IMR-90 (cell line): ENCODE measurements around the gene ZNF362.

Experiments
- BHLHE40 ChIP-seq: fragments of 150-350 bp; IDR thresholded peaks from 2 replicates; pipeline ENCODE4 v1.6.1; 2016; ENCODE audit warnings: mild to moderate bottlenecking, low read depth, low read length
- CTCF ChIP-seq: conservative IDR thresholded peaks from 2 replicates; pipeline ENCODE4 v1.5.1; 2012; ENCODE audit warnings: mild to moderate bottlenecking, low read depth, low read length, improper control_type of control experiment
- MAZ ChIP-seq: IDR thresholded peaks from 2 replicates; pipeline ENCODE4 v1.6.1; 2012; ENCODE audit warnings: low read depth, mild to moderate bottlenecking, low read length, improper control_type of control experiment, moderate library complexity, borderline replicate concordance
- MXI1 ChIP-seq: IDR thresholded peaks from 2 replicates; pipeline ENCODE4 v1.6.1; 2012; ENCODE audit warnings: low read depth, mild to moderate bottlenecking, low read length, moderate library complexity, borderline replicate concordance
- POLR2A ChIP-seq: IDR thresholded peaks from 2 replicates; pipeline ENCODE4 v1.6.1; 2012; ENCODE audit warnings: mild to moderate bottlenecking, low read depth, low read length
- RCOR1 ChIP-seq: IDR thresholded peaks from 2 replicates; pipeline ENCODE4 v1.6.1; 2012; ENCODE audit warnings: mild to moderate bottlenecking, low read length, improper control_type of control experiment; ENCODE audit not compliant: insufficient replicate concordance

GRCh38 chr1:33260439-33260838 lies 4.1 kb downstream of the ZNF362 start:
- no peak for TF ChIP-seq CTCF
- no peak for TF ChIP-seq MXI1
- no peak for TF ChIP-seq POLR2A
- TF ChIP-seq MAZ, result no peak
- no peak for TF ChIP-seq BHLHE40
- no peak for TF ChIP-seq RCOR1
